ENCODE data around the gene HOXB9. TPM values are rescaled to one million over a fixed set of nuclear protein-coding genes. Genes with fewer than 3 reads are reported as not detected.

The HOXB9 gene
- total and polyA plus RNA-seq, 10 of the 15 experiments (the other 5 are each of a cell fraction or from before 2014, with no cell fraction given) = 0.01 to 0.49 (median 0.09) TPM; not detected in 5

DNA sequence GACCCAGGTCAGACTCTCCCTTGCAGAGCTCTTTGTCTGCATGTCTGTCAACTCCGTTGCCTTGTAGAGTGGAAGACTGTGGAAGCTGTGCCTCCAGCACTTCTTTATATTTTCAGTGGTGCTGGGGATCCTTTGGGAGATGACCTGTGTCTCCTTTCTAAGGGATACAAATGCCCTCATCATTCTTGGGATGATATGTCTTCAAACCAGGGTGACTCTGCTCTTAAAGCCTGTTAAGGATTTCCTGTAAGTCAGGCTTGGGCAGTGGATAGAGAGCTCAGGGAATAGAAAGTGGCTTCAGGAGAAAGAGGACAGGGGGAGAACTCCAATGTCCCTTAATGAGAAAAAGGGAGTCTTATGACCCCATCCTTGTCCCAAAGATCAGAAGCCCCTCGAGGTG, 37.6 kb downstream of the HOXB9 start:
- SMC1A ChIA-PET (ENCODE audit: uncharacterized antibody, unreplicated experiment) = interaction anchor here (0.6 to 3.0 kb wide), 13 partner anchors 11 to 753 kb away, joined by 3 to 23 read pairs (median 4); no protein-coding TSS in a partner anchor
- POLR2A ChIA-PET = interaction anchor here (0.6 to 1.1 kb wide), 2 partner anchors 88 to 504 kb away, joined by 3 to 7 read pairs; no protein-coding TSS in a partner anchor
- TF ChIP-seq POLR2AphosphoS2 (IDR thresholded peaks at IDR 0.05; ENCODE audit: low read depth, low read length) (no peak), SRF (IDR thresholded peaks at IDR 0.05; ENCODE audit: low read depth in 2 of 2, low read length in 2 of 2) (no peak), ZNF207 (IDR thresholded peaks at IDR 0.05; ENCODE audit: borderline replicate concordance) (no peak), SIX5 (IDR thresholded peaks at IDR 0.05; ENCODE audit: low read depth, low read length, severe bottlenecking) (no peak)
- TF ChIP-seq, protein P1, sequence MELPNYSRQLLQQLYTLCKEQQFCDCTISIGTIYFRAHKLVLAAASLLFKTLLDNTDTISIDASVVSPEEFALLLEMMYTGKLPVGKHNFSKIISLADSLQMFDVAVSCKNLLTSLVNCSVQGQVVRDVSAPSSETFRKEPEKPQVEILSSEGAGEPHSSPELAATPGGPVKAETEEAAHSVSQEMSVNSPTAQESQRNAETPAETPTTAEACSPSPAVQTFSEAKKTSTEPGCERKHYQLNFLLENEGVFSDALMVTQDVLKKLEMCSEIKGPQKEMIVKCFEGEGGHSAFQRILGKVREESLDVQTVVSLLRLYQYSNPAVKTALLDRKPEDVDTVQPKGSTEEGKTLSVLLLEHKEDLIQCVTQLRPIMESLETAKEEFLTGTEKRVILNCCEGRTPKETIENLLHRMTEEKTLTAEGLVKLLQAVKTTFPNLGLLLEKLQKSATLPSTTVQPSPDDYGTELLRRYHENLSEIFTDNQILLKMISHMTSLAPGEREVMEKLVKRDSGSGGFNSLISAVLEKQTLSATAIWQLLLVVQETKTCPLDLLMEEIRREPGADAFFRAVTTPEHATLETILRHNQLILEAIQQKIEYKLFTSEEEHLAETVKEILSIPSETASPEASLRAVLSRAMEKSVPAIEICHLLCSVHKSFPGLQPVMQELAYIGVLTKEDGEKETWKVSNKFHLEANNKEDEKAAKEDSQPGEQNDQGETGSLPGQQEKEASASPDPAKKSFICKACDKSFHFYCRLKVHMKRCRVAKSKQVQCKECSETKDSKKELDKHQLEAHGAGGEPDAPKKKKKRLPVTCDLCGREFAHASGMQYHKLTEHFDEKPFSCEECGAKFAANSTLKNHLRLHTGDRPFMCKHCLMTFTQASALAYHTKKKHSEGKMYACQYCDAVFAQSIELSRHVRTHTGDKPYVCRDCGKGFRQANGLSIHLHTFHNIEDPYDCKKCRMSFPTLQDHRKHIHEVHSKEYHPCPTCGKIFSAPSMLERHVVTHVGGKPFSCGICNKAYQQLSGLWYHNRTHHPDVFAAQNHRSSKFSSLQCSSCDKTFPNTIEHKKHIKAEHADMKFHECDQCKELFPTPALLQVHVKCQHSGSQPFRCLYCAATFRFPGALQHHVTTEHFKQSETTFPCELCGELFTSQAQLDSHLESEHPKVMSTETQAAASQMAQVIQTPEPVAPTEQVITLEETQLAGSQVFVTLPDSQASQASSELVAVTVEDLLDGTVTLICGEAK (IDR thresholded peaks at IDR 0.05; ENCODE audit: borderline replicate concordance) = no peak
- Histone ChIP-seq H3K79me2 (ENCODE audit: control insufficient read depth, insufficient read depth, low read length) (no peaks in the 10 kb centered on the region), H4K20me1 (ENCODE audit: control insufficient read depth, insufficient read depth) (no peaks in the 10 kb centered on the region), H3K27me3 (replicated peaks in 1 of 2; ENCODE audit: control insufficient read depth in 2 of 2, insufficient read depth in 2 of 2, low read length in 1 of 2) (peaks cover 0 to 8% of the 10 kb centered on the region in 2 experiments; a peak in 3 of 4 replicates), H3K9ac (ENCODE audit: control insufficient read depth, insufficient read depth, low read length) (no peak overlapping the region), H3K4me3 (no peak overlapping the region), H2AFZ (ENCODE audit: control insufficient read depth, low read depth, low read length) (no peak overlapping the region), H3K27ac (ENCODE audit: control insufficient read depth, insufficient read depth) (no peak overlapping the region), H3K4me1 (ENCODE audit: control insufficient read depth, insufficient read depth, low read length) (no peaks in the 10 kb centered on the region), H3K36me3 (ENCODE audit: control insufficient read depth in 2 of 2, insufficient read depth in 2 of 2, low read length in 1 of 2) (no peaks in the 10 kb centered on the region), H3K4me2 (ENCODE audit: control insufficient read depth, insufficient read depth) (no peak overlapping the region), H3K9me3 (replicated peaks; ENCODE audit: control insufficient read depth, insufficient read depth, low read length) (no peaks in the 10 kb centered on the region)
- BruUV-seq (replicated peaks) = no TSS peak
- RAD21 ChIA-PET (ENCODE audit: unreplicated experiment) = interaction anchor here (0.9 to 2.6 kb wide), 11 partner anchors 24 to 508 kb away, joined by 3 to 13 read pairs (median 6); no protein-coding TSS in a partner anchor
- ATAC-seq = no peak
- CTCF ChIA-PET = interaction anchor here (1.0 to 3.3 kb wide), 13 partner anchors 12 to 329 kb away, joined by 3 to 22 read pairs (median 4); no protein-coding TSS in a partner anchor
- 44% methylated on average over 2 of the region's 2 CpGs for WGBS (ENCODE audit: insufficient coverage, insufficient replicate concordance, low lambda C conversion rate, missing lambda C conversion rate)
- in situ Hi-C loops (cut with MboI) (no loop called here), intact Hi-C loops (cut with micrococcal nuclease; ENCODE audit: unreplicated experiment) (no loop called here)
- no peak for FAIRE-seq
- DNase-seq (ENCODE audit: low read depth, low spot score) = no peak
